Fibroblast of mammary gland (primary cell): Measurements from ENCODE around the gene CACNA2D3.

ENCODE experiments used
- DNase-seq: peaks from one replicate; pipeline ENCODE4 v3.0.0-alpha.2; 2010; ENCODE audit warnings: low read depth
- H3K4me3 ChIP-seq: 2 replicates; pipeline ENCODE4 v1.5.1; 2011; ENCODE audit warnings: low read depth, mild to moderate bottlenecking, low read length, moderate library complexity; ENCODE audit not compliant: control insufficient read depth
- CTCF ChIP-seq: conservative IDR thresholded peaks from 2 replicates; pipeline ENCODE4 v1.5.1; 2011; ENCODE audit warnings: low read depth, low read length, inconsistent platforms; ENCODE audit not compliant: control insufficient read depth, insufficient read depth

CACNA2D3 gene

GRCh38 chr3:54193093-54193492 is 70.7 kb downstream of the CACNA2D3 start:
- no peak for TF ChIP-seq CTCF
- no peak overlapping the region for H3K4me3 ChIP-seq
- DNase-seq, result no peak

GRCh38 chr3:54196360-54196991 is 74.1 kb downstream of the CACNA2D3 start:
- TF ChIP-seq CTCF, result no peak
- H3K4me3 ChIP-seq, result no peak overlapping the region
- no peak for DNase-seq

- H3K4me3 ChIP-seq, result no peak overlapping the region
- TF ChIP-seq CTCF, result no peak
- no peak for DNase-seq
Measured at GRCh38 chr3:54197509-54197908, 75.2 kb downstream of the CACNA2D3 start.

GRCh38 chr3:54198556-54198955 is 76.2 kb downstream of the CACNA2D3 start:
- no peak for DNase-seq
- no peak overlapping the region for H3K4me3 ChIP-seq
- no peak for TF ChIP-seq CTCF

GRCh38 chr3:54202054-54202453 is 79.7 kb downstream of the CACNA2D3 start:
- no peak for TF ChIP-seq CTCF
- DNase-seq, result no peak
- no peak overlapping the region for H3K4me3 ChIP-seq

- TF ChIP-seq CTCF, result no peak
- DNase-seq, result no peak
- no peak overlapping the region for H3K4me3 ChIP-seq
Measured at GRCh38 chr3:54202651-54203248, 80.4 kb downstream of the CACNA2D3 start.
